ENCODE results near the gene KSR2.

The KSR2 gene

DNA sequence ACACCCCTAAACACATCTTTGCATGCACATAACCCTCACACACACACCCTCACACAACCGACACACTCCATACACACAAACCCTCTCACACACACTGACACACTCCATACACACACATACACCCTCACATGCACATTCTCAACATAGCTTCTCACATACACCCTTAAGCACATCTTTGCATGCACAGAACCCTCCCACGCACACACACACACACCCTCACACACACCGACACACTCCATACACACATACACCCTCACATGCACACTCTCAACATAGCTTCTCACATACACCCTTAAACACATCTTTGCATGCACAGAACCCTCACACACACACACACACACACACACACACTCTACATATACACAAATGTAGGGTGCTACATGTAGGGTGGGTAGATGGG lies 534.9 kb downstream of the KSR2 start:
- DNase-seq: no peak

DNA sequence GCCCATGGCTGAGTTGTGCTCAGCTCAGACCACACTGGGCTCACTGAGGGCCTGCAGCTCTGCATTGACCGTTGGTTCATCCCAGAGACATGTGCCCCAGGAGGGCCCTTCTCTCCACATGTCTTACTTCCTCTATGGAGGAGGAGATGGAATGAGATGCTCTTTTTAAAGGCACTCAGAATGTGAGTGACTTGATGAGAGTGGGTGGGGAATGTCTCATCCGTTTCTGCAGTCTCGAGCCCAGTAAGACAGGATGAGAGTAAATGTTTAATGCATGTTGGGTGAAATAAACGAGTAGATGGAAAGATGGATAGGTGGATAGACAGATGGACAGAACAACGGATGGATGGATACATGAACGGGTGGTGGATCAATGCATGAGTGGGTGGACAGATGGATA lies 538.5 kb downstream of the KSR2 start:
- no peak for DNase-seq

- DNase-seq: no peak
Observed at GRCh38 chr12:117427211-117427610, 541.6 kb downstream of the KSR2 start.

GRCh38 chr12:117421987-117422386 lies 546.8 kb downstream of the KSR2 start:
- no peak for DNase-seq

- DNase-seq: no peak
Observed at GRCh38 chr12:117421068-117421752, 547.6 kb downstream of the KSR2 start.

DNA sequence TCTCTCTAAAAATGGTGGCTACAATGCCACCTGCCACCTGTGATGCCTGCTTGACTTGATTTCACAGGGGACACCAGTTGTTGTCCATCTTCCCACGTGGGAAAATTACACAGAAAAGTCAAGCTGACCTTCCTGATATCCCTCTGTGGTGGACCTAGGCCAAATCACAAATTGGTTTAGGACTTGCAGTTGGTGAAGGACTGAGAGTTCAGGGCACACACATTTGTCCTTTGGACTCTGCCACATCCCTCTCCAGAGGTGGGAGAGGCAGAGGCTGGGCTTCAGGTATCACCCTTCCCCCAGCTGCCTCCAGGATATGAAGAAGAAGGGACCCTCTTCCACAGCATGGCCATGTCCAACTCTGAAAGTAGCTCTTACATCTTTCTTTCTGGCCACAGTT lies 551.8 kb downstream of the KSR2 start:
- DNase-seq: no peak

- DNase-seq: no peak
Observed at GRCh38 chr12:117412465-117413188, 556.2 kb downstream of the KSR2 start.

DNA sequence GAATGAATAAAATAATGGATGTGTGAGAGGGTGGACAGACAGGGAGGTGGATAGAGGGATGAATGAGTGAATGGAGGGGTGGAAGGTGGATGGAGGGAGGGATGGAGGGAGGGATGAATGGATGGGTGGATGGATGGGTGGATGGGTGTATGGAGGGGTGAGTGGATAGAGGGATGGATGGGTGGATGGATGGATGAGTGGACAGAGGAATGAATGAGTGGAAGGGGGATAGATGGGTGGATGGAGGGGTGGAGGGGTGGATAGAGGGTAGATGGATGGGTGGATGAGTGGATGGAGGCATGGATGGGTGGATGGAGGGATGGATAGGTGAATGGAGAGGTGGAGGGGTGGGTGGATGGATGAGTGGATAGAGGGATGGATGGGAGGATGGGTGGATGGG lies 559.5 kb downstream of the KSR2 start:
- no peak for DNase-seq

GRCh38 chr12:117408161-117408791 lies 560.5 kb downstream of the KSR2 start:
- no peak for DNase-seq

GRCh38 chr12:117404940-117405339 lies 563.9 kb downstream of the KSR2 start:
- no peak for DNase-seq

DNA sequence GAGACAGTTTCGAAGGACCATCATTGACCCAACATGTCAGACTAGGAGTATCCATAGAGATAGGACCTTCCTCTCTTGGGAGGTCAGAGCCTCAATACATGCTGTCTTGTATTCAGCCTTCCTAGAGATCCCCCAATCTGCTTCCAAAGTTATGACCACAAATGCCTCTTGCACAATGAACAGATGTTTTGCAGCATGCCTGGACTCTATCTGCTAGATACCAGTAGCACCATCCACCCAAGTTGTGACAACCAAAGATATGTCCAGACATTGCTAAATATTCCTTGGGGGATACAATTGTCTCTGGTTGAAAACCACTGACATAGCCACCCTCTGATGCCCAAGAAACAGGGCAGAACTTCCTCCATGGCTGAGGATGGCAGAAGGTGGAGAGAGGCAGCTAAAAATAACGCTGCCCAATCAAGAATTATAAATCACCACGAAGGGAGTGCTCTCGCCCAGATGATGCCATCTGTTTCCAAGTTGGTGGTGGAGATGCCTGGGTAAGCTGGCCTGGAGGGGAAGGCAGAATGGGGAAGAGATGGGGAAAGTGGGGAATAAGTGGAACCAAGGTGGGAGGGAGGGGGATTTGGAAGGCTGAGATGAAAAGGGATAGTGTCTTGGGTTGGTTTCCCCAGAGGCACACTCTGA lies 564.5 kb downstream of the KSR2 start:
- no peak for DNase-seq

GRCh38 chr12:117403586-117404139 lies 565.1 kb downstream of the KSR2 start:
- DNase-seq: no peak

All from inflammatory macrophage treated with lipopolysaccharide for 1 hour (primary cell).